ENCODE measurements around the gene SLC43A3.
"Not testable (repeated sequence)": the region's sequence is repeated elsewhere in the genome, so short reads cannot be mapped to it uniquely, and the experiment has no call there.

DNA sequence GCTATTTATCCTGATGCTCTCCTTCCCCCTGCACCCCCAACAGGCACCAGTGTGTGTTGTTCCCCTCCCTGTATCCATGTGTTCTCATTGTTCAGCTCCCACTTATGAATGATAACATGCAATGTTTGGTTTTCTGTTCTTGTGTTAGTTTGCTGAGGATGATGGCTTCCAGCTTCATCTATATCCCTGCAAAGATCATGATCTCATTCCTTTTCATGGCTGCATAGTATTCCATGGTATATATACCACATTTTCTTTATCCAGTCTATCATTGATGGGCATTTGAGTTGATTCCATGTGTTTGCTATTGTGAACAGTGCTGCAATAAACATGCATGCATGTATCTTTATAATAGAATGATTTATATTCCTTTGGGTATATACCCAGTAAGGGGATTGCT is 65.5 kb downstream of the SLC43A3 start:
- not testable (repeated sequence) for TF ChIP-seq EZH2phosphoT487 (IDR thresholded peaks at IDR 0.05; ENCODE audit: low read depth)
- TF ChIP-seq, protein P1, sequence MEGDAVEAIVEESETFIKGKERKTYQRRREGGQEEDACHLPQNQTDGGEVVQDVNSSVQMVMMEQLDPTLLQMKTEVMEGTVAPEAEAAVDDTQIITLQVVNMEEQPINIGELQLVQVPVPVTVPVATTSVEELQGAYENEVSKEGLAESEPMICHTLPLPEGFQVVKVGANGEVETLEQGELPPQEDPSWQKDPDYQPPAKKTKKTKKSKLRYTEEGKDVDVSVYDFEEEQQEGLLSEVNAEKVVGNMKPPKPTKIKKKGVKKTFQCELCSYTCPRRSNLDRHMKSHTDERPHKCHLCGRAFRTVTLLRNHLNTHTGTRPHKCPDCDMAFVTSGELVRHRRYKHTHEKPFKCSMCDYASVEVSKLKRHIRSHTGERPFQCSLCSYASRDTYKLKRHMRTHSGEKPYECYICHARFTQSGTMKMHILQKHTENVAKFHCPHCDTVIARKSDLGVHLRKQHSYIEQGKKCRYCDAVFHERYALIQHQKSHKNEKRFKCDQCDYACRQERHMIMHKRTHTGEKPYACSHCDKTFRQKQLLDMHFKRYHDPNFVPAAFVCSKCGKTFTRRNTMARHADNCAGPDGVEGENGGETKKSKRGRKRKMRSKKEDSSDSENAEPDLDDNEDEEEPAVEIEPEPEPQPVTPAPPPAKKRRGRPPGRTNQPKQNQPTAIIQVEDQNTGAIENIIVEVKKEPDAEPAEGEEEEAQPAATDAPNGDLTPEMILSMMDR (IDR thresholded peaks at IDR 0.05; ENCODE audit: low read depth, low read length), result not testable (repeated sequence)

Measured in OCI-LY3 (cell line).